PFSK-1 (cell line): ENCODE measurements around the gene EARS2.

ENCODE experiments used
- FOXP2 ChIP-seq: optimal IDR thresholded peaks from 2 replicates; pipeline ENCODE3; 2011; ENCODE audit warnings: borderline replicate concordance, control low read depth, inconsistent platforms; ENCODE audit not compliant: insufficient read depth; ENCODE audit errors: extremely low read length, extremely low read depth
- POLR2AphosphoS5 ChIP-seq: IDR thresholded peaks from 2 replicates; pipeline ENCODE4 v1.6.1; 2012; ENCODE audit warnings: low read depth, mild to moderate bottlenecking, control low read depth, low read length, moderate library complexity
- SIN3A ChIP-seq: IDR thresholded peaks from 2 replicates; pipeline ENCODE4 v1.6.1; 2012; ENCODE audit warnings: mild to moderate bottlenecking, low read length, moderate library complexity, borderline replicate concordance; ENCODE audit not compliant: insufficient read depth
- TAF1 ChIP-seq: IDR thresholded peaks from 2 replicates; pipeline ENCODE4 v1.6.1; 2012; ENCODE audit warnings: low read length, control low read depth, borderline replicate concordance; ENCODE audit not compliant: insufficient read depth
- TF ChIP-seq, protein P1 (sequence below), 2 experiments: IDR thresholded peaks; 2 replicates each; pipeline versions ENCODE4 v1.6.1 to v1.8.0; 2011 to 2012; ENCODE audit warnings: low read depth in 2 of 2, low read length in 2 of 2, control low read depth in 1 of 2, inconsistent platforms in 1 of 2, mild to moderate bottlenecking in 1 of 2, moderate library complexity in 1 of 2; ENCODE audit not compliant: insufficient read depth in 1 of 2

- TF ChIP-seq POLR2AphosphoS5, result no peak
- TF ChIP-seq, protein P1, sequence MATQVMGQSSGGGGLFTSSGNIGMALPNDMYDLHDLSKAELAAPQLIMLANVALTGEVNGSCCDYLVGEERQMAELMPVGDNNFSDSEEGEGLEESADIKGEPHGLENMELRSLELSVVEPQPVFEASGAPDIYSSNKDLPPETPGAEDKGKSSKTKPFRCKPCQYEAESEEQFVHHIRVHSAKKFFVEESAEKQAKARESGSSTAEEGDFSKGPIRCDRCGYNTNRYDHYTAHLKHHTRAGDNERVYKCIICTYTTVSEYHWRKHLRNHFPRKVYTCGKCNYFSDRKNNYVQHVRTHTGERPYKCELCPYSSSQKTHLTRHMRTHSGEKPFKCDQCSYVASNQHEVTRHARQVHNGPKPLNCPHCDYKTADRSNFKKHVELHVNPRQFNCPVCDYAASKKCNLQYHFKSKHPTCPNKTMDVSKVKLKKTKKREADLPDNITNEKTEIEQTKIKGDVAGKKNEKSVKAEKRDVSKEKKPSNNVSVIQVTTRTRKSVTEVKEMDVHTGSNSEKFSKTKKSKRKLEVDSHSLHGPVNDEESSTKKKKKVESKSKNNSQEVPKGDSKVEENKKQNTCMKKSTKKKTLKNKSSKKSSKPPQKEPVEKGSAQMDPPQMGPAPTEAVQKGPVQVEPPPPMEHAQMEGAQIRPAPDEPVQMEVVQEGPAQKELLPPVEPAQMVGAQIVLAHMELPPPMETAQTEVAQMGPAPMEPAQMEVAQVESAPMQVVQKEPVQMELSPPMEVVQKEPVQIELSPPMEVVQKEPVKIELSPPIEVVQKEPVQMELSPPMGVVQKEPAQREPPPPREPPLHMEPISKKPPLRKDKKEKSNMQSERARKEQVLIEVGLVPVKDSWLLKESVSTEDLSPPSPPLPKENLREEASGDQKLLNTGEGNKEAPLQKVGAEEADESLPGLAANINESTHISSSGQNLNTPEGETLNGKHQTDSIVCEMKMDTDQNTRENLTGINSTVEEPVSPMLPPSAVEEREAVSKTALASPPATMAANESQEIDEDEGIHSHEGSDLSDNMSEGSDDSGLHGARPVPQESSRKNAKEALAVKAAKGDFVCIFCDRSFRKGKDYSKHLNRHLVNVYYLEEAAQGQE (IDR thresholded peaks at IDR 0.05; ENCODE audit: insufficient read depth in 1 of 2, low read depth in 2 of 2, low read length in 2 of 2), result no peak
- TF ChIP-seq TAF1, result no peak
- no peak for TF ChIP-seq SIN3A
- no peak for TF ChIP-seq FOXP2
Observed at GRCh38 chr16:23480257-23480656, 76.9 kb downstream of the EARS2 start.
